Liver (tissue), 9 donors: Measurements from ENCODE around the gene PTP4A2. TPM values are rescaled to one million over a fixed set of nuclear protein-coding genes. Genes with fewer than 3 reads are reported as not detected.

Source experiments
- DNase-seq: peaks from one replicate; pipeline ENCODE4 v3.0.0-alpha.2; 2017; ENCODE audit warnings: low spot score
- H3K27ac ChIP-seq, 2 donors: one replicate each; pipeline ENCODE4 v1.7.0; 2013; ENCODE audit warnings: inconsistent platforms in 2 of 2, low read length in 2 of 2, control low read depth in 1 of 2, low read depth in 1 of 2, mild to moderate bottlenecking in 1 of 2
- H3K27me3 ChIP-seq, 4 donors: one replicate each; pipeline versions ENCODE4 v1.6.1 to v1.7.0; 2013; ENCODE audit warnings: low read length in 3 of 4, inconsistent platforms in 1 of 4, mild to moderate bottlenecking in 1 of 4, moderate library complexity in 1 of 4; ENCODE audit not compliant: control insufficient read depth in 4 of 4, insufficient read depth in 4 of 4
- H3K36me3 ChIP-seq, 4 donors: one replicate each; pipeline versions ENCODE4 v1.6.1 to v1.7.0; 2013; ENCODE audit warnings: low read length in 3 of 4, mild to moderate bottlenecking in 3 of 4, low read depth in 1 of 4, moderate library complexity in 1 of 4; ENCODE audit not compliant: control insufficient read depth in 4 of 4, insufficient read depth in 3 of 4
- H3K4me1 ChIP-seq, 4 donors: one replicate each; pipeline versions ENCODE4 v1.6.1 to v1.7.0; 2013; ENCODE audit warnings: low read length in 3 of 4, mild to moderate bottlenecking in 3 of 4, moderate library complexity in 1 of 4; ENCODE audit not compliant: control insufficient read depth in 4 of 4, insufficient read depth in 4 of 4
- H3K4me3 ChIP-seq, 3 donors: one replicate each; pipeline versions ENCODE4 v1.6.1 to v1.7.0; 2013; ENCODE audit warnings: low read length in 3 of 3, control low read depth in 1 of 3, low read depth in 1 of 3, mild to moderate bottlenecking in 1 of 3
- H3K9ac ChIP-seq, 2 donors: one replicate each; pipeline ENCODE4 v1.7.0; 2013; ENCODE audit warnings: low read length in 2 of 2, mild to moderate bottlenecking in 2 of 2, moderate library complexity in 2 of 2, control low read depth in 1 of 2, low read depth in 1 of 2
- H3K9me3 ChIP-seq, 4 donors: one replicate each; pipeline versions ENCODE4 v1.6.1 to v1.7.0; 2013; ENCODE audit warnings: low read length in 3 of 4; ENCODE audit not compliant: control insufficient read depth in 4 of 4
- ATF3 ChIP-seq: IDR thresholded peaks from 2 replicates; pipeline ENCODE4 v1.6.1; 2016; ENCODE audit warnings: antibody characterized with exemption
- EGR1 ChIP-seq, 2 donors: IDR thresholded peaks; 2 replicates each; pipeline ENCODE4 v1.6.1; 2016 to 2018; ENCODE audit warnings: antibody characterized with exemption in 2 of 2, low read depth in 2 of 2
- FOXA1 ChIP-seq: IDR thresholded peaks from 2 replicates; pipeline ENCODE4 v1.6.1; 2016; ENCODE audit warnings: antibody characterized with exemption
- FOXA2 ChIP-seq: IDR thresholded peaks from 2 replicates; pipeline ENCODE4 v1.6.1; 2016; ENCODE audit warnings: antibody characterized with exemption
- GABPA ChIP-seq, 2 donors: IDR thresholded peaks in 1 of 2; conservative IDR thresholded peaks in 1 of 2; 2 replicates each; pipeline ENCODE4 v1.6.1; 2016; ENCODE audit warnings: antibody characterized with exemption in 2 of 2, mild to moderate bottlenecking in 1 of 2, moderate library complexity in 1 of 2
- HNF4A ChIP-seq, 2 donors: conservative IDR thresholded peaks; 2 replicates each; pipeline ENCODE4 v1.6.1; 2016; ENCODE audit warnings: antibody characterized with exemption in 2 of 2, mild to moderate bottlenecking in 2 of 2
- HNF4G ChIP-seq: IDR thresholded peaks from 2 replicates; pipeline ENCODE4 v1.6.1; 2016; ENCODE audit warnings: antibody characterized with exemption
- JUND ChIP-seq, 2 donors: IDR thresholded peaks; 2 replicates each; pipeline ENCODE4 v1.6.1; 2016; ENCODE audit warnings: antibody characterized with exemption in 2 of 2
- MAX ChIP-seq: IDR thresholded peaks from 2 replicates; pipeline ENCODE4 v1.6.1; 2016; ENCODE audit warnings: antibody characterized with exemption
- NR2F2 ChIP-seq: IDR thresholded peaks from 2 replicates; pipeline ENCODE4 v1.6.1; 2016; ENCODE audit warnings: antibody characterized with exemption
- RAD21 ChIP-seq, 2 donors: IDR thresholded peaks; 2 replicates each; pipeline ENCODE4 v1.6.1; 2016; ENCODE audit warnings: antibody characterized with exemption in 2 of 2, mild to moderate bottlenecking in 2 of 2
- RXRA ChIP-seq, 2 donors: IDR thresholded peaks; 2 replicates each; pipeline ENCODE4 v1.6.1; 2017 to 2018; ENCODE audit warnings: antibody characterized with exemption in 2 of 2, mild to moderate bottlenecking in 1 of 2
- TAF1 ChIP-seq: conservative IDR thresholded peaks from 2 replicates; pipeline ENCODE4 v1.6.1; 2016; ENCODE audit warnings: antibody characterized with exemption, mild to moderate bottlenecking
- YY1 ChIP-seq: IDR thresholded peaks from 2 replicates; pipeline ENCODE4 v1.6.1; 2016; ENCODE audit warnings: antibody characterized with exemption, mild to moderate bottlenecking
- ZBTB33 ChIP-seq: IDR thresholded peaks from 2 replicates; pipeline ENCODE4 v1.6.1; 2016; ENCODE audit warnings: antibody characterized with exemption
- WGBS: extraction: QIAGEN DNeasy Blood & Tissue Kit; methylation state at CpG from one replicate; pipeline ENCODE4 v1.1.7; 2013; 5-methylcytosine and 5-hydroxymethylcytosine counted together
- polyA plus RNA-seq, 2 donors: library from polyadenylated mRNA; stranded (reverse) in 1 of 2; unstranded in 1 of 2; fragments of 200-250 nt in 1 of 2; fragments of >200 nt in 1 of 2; fragmentation: Nextera tagmentation in 1 of 2; extraction: Ambion mirVana in 1 of 2; gene quantifications; one replicate each; pipeline versions ENCODE4 v1.2.1 to v1.2.3, GENCODE V29; 2013 to 2015
- total RNA-seq, 2 donors: library from RNA; depleted of rRNA; stranded (reverse); fragments of >200 nt; gene quantifications; one replicate each; pipeline ENCODE4 v1.2.3, GENCODE V29; 2014
- donor health status: healthy.
- donor health status: healthy.
- donor health status: healthy.
- donor health status: healthy.
- donor health status: healthy.

The PTP4A2 gene
- total and polyA plus RNA-seq, 4 donors, result 47.7 to 98.1 (median 71.9) TPM

DNA sequence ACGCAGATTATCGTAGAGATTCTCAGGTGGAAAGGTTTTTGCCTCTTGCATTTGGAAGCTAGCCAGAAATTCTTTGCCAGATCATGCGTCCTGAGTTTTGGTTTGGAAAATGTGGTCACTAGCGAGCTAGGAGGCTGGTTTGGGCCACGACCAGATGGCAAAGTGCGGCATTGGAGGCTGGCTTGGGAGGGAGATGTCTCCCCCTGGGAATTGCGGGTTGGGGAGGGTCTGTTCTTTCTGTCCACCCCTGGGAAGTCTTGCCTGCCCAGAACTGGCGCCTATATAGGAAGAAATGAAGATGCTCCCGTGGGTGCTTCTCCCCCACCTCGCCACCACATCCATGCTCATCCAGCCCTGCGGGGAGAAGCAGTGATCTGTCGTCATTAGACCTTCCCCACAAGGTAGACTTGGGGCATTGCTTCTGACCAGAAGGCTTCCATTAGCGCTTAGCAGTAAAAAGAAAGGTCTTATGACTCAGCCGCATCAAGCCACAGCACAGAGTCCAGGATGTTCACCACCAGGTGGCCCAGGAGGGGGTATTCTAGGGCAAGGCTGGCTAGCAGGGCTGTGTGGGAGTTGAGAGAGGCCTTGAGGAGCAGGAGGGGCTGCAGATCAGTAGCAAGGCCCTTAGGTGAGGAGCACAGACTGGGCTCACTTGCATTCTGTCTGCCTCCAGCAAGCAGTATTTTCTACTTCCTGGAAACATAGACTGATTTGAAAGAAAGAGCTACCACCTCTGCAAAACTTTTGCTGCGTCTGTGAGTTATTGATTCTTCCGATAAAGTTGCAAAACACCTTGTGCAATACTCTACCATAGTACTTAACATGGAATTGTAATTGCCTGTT lies 1.5 kb upstream of the PTP4A2 start (continued):
- TF ChIP-seq GABPA (IDR thresholded peaks at IDR 0.05 in 1 of 2, conservative IDR thresholded peaks at IDR 0.05 in 1 of 2), result peak in 1 of 2 donors; percentile 27
- TF ChIP-seq EGR1 (IDR thresholded peaks at IDR 0.05; ENCODE audit: low read depth in 2 of 2), result peak in 1 of 2 donors; percentile 78

DNA sequence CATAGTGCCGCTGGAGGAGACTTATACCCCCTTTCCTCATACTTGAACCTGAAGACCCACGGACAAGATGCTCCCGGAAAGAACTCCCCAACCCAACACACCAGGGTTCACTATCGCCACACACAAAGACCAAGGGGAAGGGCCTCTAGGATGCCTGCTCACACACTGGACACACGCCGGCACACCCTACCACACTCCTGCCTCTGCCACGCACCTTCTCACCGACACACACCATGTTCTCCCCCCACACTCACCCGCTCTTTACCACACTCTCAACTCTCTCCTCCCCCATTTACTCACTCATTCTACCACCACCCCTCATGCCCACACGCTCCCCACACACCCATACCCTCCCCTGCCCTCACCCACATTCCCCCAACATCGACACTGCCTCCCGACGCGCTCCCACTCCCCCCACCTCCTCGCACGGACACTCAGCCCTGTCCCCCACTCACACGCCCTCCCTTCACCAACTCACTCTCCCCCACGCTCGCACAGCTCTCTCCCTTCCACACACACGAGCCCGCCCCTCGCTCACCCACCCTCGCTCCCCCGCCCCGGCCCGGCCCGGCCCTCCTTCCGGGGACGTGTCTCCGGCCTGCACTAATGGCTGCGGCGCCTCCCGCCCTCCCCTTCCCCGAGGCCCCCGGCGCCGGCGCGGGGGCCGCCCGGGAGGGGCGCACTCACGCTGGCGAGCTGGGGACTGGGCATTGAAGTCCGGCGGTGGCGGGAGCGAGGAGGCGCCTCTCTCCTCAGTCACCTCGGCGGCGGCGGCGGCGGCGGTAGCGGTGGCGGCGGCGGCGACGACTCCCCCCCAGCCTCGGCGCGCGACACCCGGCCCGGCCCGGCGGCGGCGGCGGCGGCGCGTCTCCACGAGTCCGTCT lies 626 bp downstream of the PTP4A2 start:
- H3K9me3 ChIP-seq, result no peaks in the 10 kb centered on the region
- peak overlapping the region; percentile 95 to 99 (median 99) for H3K4me3 ChIP-seq
- peak; percentile 78 for DNase-seq
- peak overlapping the region; percentile 93 to 96 for H3K9ac ChIP-seq
- H3K36me3 ChIP-seq, result no peaks in the 10 kb centered on the region
- H3K27ac ChIP-seq, result peak overlapping the region; percentile 86 to 96
- H3K4me1 ChIP-seq, result peaks cover 18 to 53% (median 35%) of the 10 kb centered on the region in 4 donors
- TF ChIP-seq TAF1 (no peak), HNF4A (conservative IDR thresholded peaks at IDR 0.05) (no peak), ATF3 (no peak), HNF4G (no peak), FOXA2 (no peak), YY1 (no peak), FOXA1 (no peak), JUND (IDR thresholded peaks at IDR 0.05) (no peak), MAX (no peak), RAD21 (IDR thresholded peaks at IDR 0.05) (no peak), NR2F2 (no peak), ZBTB33 (no peak), RXRA (IDR thresholded peaks at IDR 0.05) (no peak)
- no peaks in the 10 kb centered on the region for H3K27me3 ChIP-seq
- under 1% methylated on average over 78 of the region's 78 CpGs for WGBS

GRCh38 chr1:31936981-31937299 lies 1.2 kb downstream of the PTP4A2 start:
- Histone ChIP-seq H3K27me3 (no peaks in the 10 kb centered on the region), H3K4me1 (peaks cover 19 to 57% (median 39%) of the 10 kb centered on the region in 4 donors), H3K9me3 (no peaks in the 10 kb centered on the region), H3K27ac (peak overlapping the region; percentile 86 to 96), H3K36me3 (no peaks in the 10 kb centered on the region), H3K9ac (peak overlapping the region; percentile 93 to 96), H3K4me3 (peak overlapping the region; percentile 95 to 99 (median 99))
- DNase-seq, result no peak
- TF ChIP-seq FOXA2 (no peak), JUND (IDR thresholded peaks at IDR 0.05) (no peak), GABPA (IDR thresholded peaks at IDR 0.05 in 1 of 2, conservative IDR thresholded peaks at IDR 0.05 in 1 of 2) (no peak), TAF1 (no peak), HNF4G (no peak), RXRA (IDR thresholded peaks at IDR 0.05) (no peak), MAX (no peak), YY1 (peak; percentile 3)
- WGBS, result 1% methylated on average over 2 of the region's 2 CpGs
